CMK (cell line): Measurements from ENCODE around the gene EXOC3.
"Not testable (repeated sequence)": the region's sequence is repeated elsewhere in the genome, so short reads cannot be mapped to it uniquely, and the experiment has no call there.

Experiments used
- DNase-seq: peaks from one replicate; pipeline ENCODE4 v3.0.0-alpha.2; 2010; ENCODE audit warnings: low read depth

Gene EXOC3

DNA sequence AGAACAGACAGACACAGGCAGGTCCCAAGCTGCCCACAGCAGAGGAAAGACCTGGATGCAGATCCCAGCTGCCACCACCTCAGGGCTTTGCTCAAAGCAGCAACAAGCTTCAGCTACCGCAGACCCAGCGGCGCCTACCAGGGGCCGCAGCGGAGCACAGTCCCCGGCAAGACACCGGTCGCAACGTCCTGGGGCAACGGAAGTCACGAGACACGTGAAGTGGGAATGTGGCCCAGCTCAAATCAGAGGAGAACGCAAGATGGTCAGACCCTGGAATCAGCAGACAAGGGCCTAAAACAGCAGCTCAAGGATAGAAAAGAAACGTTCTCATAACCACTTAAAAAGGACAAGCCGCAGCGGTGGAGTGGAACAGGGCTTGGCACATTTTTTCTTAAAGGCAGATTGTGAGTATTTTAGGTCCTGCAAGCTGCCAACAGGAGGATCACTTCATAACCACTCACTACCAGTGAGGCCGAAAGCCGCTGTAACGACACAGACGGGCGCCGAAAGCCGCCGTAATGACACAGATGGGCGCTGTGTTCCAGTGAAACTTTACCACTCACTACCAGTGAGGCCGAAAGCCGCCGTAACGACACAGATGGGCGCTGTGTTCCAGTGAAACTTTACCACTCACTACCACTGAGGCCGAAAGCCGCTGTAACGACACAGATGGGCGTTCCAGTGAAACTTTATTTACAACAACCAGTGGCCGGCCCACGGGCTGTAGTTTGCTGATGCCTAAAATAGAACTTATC, 59.5 kb downstream of the EXOC3 start:
- DNase-seq: no peak

DNA sequence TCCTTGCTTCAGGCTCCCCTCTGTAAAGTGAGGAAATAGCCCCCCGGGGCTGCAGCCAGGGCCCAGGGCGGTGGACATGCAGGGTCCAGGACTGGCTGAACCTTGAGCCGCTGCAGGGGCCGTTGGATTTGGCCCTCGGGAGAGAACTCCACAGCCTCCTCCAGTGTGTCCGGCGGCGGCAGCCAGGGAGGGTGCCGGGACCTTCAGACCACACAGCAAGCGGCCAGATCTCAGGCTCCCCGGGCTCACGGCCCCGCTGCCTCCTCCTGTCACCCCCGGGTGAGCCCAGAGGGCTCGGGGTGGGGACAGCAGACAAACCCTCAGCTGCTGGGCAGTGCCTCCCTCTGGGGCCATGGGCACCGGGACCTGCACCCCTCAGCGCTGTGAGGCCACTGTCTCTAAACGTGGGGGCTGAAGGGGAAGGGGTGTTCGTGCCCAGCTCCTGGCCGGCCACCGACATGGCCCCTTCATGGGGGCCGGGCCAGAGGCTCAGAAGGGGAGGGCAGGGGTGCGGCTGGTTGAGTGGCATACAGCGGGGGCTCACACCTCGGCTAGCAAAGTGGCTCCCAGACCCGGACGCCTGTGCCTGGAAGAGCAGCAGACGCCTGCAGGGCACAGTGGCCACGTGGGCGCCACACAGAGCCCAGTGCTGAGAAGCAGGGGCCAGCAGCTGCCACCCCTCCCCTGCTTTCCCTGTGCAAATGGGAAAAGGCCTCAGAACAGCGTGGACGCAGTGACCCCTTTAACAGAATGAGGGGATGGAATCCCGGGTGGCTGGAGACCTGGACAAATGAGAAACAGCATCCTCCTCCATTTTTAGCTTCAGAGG, 61.6 kb downstream of the EXOC3 start:
- DNase-seq: no peak

DNA sequence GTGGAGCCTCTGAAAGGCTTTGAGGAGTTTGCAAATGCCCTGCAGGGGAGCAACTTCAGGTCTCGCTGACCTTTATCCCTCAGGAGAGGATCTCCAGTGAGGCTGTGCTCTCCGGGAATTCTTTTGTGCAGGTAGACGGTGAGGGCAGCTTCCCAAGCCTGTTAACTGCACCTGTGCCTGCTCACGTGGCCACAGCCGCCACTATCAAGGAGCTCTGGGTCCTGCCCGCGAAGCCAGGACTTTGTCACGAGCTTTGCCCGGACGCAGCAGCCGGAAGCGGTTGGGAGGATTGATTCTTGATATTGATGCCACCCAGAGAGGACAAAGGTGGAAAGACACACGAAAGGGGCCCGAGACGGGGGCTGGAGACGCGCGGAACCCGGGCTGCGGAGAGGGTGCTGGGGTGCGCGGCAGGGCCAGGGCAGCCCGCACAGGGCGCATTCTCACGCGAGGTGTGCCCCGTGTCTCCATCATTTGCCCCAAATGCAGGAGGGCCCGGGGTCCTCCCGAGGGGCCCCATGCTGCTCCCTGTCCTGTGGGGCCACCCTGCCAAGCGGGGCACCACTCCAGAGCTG, 63.1 kb downstream of the EXOC3 start:
- DNase-seq: no peak

DNA sequence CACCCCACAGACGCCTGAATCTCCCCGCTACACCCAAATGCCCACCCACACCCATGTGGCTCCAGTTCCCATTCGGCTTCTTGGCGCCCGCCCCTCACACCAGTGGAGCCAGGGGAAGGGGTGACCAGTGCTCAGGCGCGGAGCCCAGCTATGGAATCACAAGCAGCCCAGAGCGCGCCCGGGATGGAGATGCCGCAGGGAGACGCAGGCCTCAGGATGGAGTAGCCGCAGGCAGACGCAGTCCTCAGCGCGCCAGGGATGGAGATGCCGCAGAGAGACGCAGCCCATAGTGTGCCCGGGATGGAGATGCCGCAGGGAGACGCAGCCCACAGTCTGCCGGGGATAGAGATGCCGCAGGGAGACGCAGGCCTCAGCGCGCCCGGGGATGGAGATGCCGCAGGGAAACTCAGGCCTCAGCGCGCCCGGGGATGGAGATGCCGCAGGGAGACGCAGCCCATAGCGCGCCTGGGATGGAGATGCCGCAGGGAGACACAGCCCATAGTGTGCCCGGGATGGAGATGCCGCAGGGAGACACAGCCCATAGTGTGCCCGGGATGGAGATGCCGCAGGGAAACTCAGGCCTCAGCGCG, 65.1 kb downstream of the EXOC3 start:
- DNase-seq: not testable (repeated sequence)

DNA sequence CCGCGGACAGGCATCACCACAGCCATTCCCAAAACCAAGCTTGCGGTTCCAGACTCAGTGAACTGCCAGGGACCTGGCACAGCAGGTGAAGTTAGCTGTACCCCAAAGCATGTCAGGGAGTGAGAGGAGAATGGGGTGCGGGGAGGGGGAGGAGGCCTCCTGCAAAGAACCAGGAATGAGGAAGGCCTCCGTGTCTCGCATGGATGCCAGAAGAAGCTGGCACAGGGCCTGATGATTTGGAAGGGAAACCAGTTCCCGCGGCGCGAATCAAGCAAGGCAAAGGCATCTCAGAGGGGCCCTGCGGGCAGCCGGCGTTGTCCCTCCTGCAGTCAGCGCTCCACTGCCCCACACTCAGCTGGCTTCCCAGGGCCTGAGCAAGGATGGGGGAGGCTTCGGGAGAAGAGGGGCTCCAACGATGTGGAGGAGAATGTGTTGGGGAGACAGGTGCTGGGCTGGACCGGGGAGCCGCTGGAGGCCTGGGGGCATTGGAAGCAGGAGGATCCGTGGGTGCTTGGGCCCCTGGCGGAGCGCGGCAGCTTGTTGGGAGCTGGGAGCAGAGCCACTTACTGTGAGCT, 66.7 kb downstream of the EXOC3 start:
- no peak for DNase-seq

DNA sequence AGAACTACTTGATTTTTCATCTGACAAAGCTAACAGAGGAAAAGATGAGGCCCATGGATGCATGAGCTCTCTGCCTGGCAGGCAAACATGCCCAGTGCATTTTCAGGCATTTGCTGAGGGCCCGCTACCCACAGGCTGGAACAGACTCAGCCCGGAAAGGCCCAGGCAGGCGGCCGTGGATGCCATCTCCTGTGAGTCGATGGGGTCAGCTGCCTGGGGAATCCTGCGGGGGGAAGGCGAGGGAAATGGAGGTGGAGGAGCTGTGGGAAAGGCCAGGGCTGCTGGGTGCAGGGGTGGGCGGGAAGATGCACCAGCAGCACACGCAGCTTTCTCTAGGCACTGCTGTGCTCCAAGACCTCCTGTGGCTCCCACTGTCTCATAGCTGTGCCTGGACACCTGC, 67.5 kb downstream of the EXOC3 start:
- no peak for DNase-seq

DNA sequence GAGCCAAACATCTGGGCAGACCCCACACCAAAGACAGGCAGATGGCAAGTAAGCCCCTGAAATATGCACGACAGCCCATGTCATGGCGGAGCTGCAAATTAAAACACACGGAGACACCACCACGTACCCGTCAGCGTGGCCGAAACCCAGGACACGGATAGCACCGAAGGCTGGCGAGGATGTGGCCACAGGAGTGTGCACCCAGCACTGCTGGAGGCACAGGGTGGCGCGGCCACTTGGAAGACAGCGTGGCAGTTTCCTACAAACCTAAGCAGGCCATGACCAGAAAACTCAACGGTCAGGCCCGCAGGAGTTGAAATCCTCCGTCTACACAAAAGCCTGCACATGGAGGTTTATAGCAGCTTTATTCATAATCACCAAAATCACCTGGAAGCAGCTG, 68.5 kb downstream of the EXOC3 start:
- DNase-seq: no peak

DNA sequence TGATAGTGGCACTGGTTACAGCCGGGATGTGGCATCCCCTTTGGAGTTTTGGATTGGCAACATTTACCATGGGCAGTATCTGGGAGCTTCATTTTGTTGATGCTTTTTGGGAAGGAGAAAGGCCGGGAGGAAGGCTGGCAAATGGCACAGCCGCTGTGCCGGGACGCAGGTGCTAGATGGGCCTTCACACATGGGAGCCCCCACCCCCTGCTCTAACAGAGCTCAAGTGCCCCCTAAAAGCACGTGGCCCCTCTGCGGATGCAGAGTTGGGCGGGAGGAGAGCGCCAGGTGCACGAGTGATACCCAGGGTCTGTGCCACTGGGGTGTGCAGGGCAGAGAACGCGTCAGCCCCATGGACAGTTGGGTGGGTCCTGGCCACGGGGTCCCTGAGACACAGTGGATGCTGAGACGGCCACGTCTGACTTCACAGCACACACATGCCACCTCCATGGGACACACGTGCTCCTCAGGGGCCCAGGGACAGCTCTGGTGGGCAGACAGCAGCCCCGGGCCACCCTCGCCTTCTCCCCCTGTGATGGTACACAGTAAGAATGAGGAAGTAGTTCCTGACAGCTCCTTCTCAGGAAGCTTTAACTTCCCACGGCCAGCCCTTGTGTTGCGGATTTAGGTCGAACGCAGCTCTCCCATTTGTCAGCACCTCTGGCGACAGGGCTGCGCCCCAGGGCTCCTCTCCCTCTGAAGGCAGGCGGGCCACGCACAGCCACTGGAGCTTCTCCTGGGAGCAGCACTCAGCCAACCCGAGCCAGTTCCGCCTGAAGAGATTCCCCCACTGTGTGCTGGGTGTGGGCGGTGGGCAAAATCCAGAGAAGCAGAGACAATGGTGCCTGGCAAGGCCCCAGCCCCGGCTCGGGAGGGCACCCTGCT, 70.5 kb downstream of the EXOC3 start:
- DNase-seq: no peak

DNA sequence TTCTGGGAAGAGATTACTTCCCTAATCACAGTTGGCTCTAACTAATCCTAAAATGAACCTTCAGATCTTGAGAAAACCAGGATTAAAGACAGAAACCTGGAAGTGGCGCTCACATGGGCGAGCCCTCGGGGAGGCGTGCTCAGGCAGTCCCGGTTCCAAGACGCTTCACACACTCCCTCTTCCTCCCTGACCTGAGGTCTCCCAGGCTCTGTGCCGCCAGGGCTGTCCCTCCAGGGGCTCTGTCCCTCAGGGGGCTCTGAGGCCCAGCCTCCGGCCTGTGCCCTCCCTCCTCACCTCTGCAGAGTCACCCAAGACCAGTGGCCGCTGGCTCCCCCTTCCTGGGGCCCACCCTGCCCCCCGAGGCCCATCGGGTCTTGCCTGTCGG, 71.1 kb downstream of the EXOC3 start:
- DNase-seq: no peak

DNA sequence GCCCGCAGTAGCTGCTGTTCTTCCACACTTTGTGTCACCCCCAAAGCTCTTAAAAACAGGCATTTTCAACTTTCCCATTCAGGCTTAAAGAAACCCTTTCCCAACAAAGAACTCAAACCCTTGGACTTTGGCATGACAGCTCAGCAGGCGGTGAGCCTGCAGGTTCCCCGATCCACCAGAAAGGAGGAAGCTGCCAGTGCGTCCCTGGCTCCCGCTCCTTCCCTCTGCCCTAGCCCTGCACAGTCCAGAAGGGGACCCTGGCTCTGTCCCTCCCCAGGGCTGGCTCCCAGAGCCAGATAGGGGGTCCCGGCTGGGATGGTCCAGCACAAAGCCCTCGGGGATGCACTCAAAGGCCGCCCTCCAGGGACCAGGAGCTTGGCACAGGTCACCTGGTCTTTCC, 71.7 kb downstream of the EXOC3 start:
- no peak for DNase-seq

DNA sequence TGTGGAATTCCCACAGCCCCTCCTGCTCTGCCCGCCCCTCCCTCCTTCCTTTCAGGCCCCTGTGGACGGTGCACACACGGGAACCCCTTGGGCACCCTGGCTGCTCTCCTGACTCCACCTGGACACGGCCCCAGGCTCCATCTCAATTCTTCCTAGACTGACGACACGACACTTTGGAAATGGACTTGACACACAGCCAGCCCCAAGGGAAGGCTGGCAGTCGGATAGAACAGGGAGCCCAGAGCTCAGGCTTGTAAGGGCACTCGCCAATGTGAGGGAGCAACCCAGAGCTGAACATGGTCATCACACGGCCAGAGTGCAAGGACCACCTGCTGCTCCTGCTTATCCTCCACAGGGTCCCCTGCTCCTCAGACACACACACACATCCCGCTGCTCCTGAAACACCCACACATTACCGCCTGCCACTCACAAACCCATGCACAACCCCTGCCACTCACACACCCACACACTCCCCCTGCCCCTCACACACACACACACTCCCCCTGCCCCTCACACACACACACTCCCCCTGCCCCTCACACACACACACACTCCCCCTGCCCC, 72.4 kb downstream of the EXOC3 start:
- no peak for DNase-seq

DNA sequence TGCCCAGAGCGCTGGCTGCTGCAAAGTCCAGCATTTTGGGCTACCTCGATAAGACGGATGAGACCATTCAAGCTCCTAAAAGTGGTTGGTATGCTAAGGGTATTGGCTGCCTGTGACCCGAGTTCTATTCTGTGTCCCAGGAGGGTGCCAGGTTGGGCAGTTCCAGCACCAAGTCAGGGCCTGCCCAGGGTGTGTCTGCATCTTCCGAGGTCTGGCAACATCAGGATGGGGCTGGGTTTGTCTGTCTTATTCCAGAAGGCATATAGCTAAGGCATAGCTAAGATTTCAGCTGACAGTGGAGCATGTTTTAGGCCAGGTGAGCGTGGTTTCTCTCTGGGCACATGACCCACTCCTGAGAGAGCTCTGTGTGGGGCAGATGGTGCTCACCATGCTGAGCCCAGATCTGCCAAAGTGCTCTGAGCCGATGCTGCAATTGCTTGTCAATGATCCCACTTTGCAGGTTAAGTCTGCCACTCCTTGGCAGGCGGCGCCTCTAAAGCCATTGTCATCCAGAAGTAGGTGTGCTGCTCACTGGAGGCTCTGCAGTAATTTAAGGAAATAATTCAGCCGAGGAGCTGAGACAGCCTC, 73.5 kb downstream of the EXOC3 start:
- DNase-seq: no peak
